GM23248 (cell line): ENCODE measurements around the gene SLC24A2. TPM values are rescaled to one million over a fixed set of nuclear protein-coding genes. Genes with fewer than 3 reads are reported as not detected.
"Not testable (repeated sequence)": the region's sequence is repeated elsewhere in the genome, so short reads cannot be mapped to it uniquely, and the experiment has no call there.

ENCODE experiments used
- DNase-seq: peaks from one replicate; pipeline ENCODE4 v3.0.0-alpha.2; 2015
- H2AFZ ChIP-seq: fragments of 200-600 bp; sonication (generic); 2 replicates; pipeline ENCODE4 v1.6.1; 2016; ENCODE audit warnings: antibody characterized with exemption
- H3F3A ChIP-seq: fragments of 200-600 bp; sonication (generic); 2 replicates; pipeline ENCODE4 v1.6.1; 2016; ENCODE audit warnings: mild to moderate bottlenecking, antibody characterized with exemption, mixed run types; ENCODE audit not compliant: insufficient read depth
- H3K27ac ChIP-seq: fragments of 200-600 bp; sonication (generic); 2 replicates; pipeline ENCODE4 v1.5.1; 2016; ENCODE audit warnings: mild to moderate bottlenecking
- H3K27me3 ChIP-seq: fragments of 200-600 bp; sonication (generic); replicated peaks from 2 replicates; pipeline ENCODE4 v1.6.1; 2016; ENCODE audit warnings: mild to moderate bottlenecking; ENCODE audit not compliant: insufficient read depth
- H3K36me3 ChIP-seq: fragments of 200-600 bp; sonication (generic); 2 replicates; pipeline ENCODE4 v1.6.1; 2016; ENCODE audit warnings: low read depth, mild to moderate bottlenecking
- H3K4me1 ChIP-seq: fragments of 200-600 bp; sonication (generic); 2 replicates; pipeline ENCODE4 v1.6.1; 2016; ENCODE audit warnings: mild to moderate bottlenecking; ENCODE audit not compliant: insufficient read depth
- H3K4me2 ChIP-seq: fragments of 200-600 bp; sonication (generic); one replicate; pipeline ENCODE4 v1.6.1; 2016; ENCODE audit warnings: mild to moderate bottlenecking; ENCODE audit not compliant: unreplicated experiment
- H3K4me3 ChIP-seq: fragments of 200-600 bp; sonication (generic); 2 replicates; pipeline ENCODE4 v1.5.1; 2016; ENCODE audit warnings: mild to moderate bottlenecking
- H3K79me2 ChIP-seq: fragments of 200-600 bp; sonication (generic); 2 replicates; pipeline ENCODE4 v1.6.1; 2016; ENCODE audit warnings: mild to moderate bottlenecking; ENCODE audit not compliant: insufficient read depth
- H3K9ac ChIP-seq: fragments of 200-600 bp; sonication (generic); 2 replicates; pipeline ENCODE4 v1.6.1; 2016; ENCODE audit warnings: mild to moderate bottlenecking
- H3K9me2 ChIP-seq: fragments of 200-600 bp; sonication (generic); 2 replicates; pipeline ENCODE4 v1.6.1; 2016; ENCODE audit warnings: mixed run types, mild to moderate bottlenecking, moderate library complexity; ENCODE audit not compliant: insufficient read depth
- H3K9me3 ChIP-seq: fragments of 200-600 bp; sonication (generic); one replicate; pipeline ENCODE4 v1.6.1; 2017; ENCODE audit warnings: low read depth
- H4K20me1 ChIP-seq: fragments of 200-600 bp; sonication (generic); 2 replicates; pipeline ENCODE4 v1.6.0; 2016; ENCODE audit not compliant: insufficient read depth
- EZH2 ChIP-seq: fragments of 200-600 bp; sonication (generic); IDR thresholded peaks from 2 replicates; pipeline ENCODE4 v1.6.1; 2018; ENCODE audit warnings: antibody characterized with exemption, mild to moderate bottlenecking; ENCODE audit not compliant: insufficient read depth, poor library complexity, severe bottlenecking
- EZH2phosphoT487 ChIP-seq: fragments of 200-600 bp; sonication (generic); IDR thresholded peaks from 2 replicates; pipeline ENCODE4 v1.6.1; 2018; ENCODE audit warnings: antibody characterized with exemption, moderate library complexity, mild to moderate bottlenecking, low read depth; ENCODE audit not compliant: insufficient read depth
- WGBS, 2 experiments: methylation state at CpG; one replicate each; pipeline ENCODE4 v1.1.6; 2015 to 2017; ENCODE audit warnings: low lambda C conversion rate in 2 of 2, low coverage in 1 of 2; ENCODE audit errors: missing lambda C conversion rate in 2 of 2; 5-methylcytosine and 5-hydroxymethylcytosine counted together
- in situ Hi-C: fragments of 300-500 bp; cut with MboI; formaldehyde crosslinking; loops from 2 replicates; pipeline ENCODE4 v1.15.0; 2020
- polyA plus RNA-seq: library from polyadenylated mRNA; unstranded; fragments of >200 nt; fragmentation: Nextera tagmentation; extraction: Ambion mirVana; gene quantifications from 2 replicates; pipeline ENCODE4 v1.2.1, GENCODE V29; 2016
- total RNA-seq: library from RNA; depleted of rRNA; stranded (reverse); fragments of >200 nt; shearing (Covaris generic); gene quantifications from 2 replicates; pipeline ENCODE4 v1.2.3, GENCODE V29; 2014; rRNA removed

Gene SLC24A2
- total RNA-seq (not detected in 2 replicates), polyA plus RNA-seq (not detected in 2 replicates)

- Histone ChIP-seq H3K4me1 (no peaks in the 10 kb centered on the region), H3K9me2 (no peaks in the 10 kb centered on the region), H3K27me3 (peaks cover 27% of the 10 kb centered on the region), H2AFZ (no peak within 1 kb of the TSS), H4K20me1 (no peaks in the 10 kb centered on the region), H3K9ac (no peak within 1 kb of the TSS), H3K4me3 (no peak within 1 kb of the TSS), H3F3A (no peaks in the 10 kb centered on the region), H3K9me3 (no peaks in the 10 kb centered on the region), H3K36me3 (no peaks in the 10 kb centered on the region), H3K27ac (no peak within 1 kb of the TSS), H3K4me2 (no peak within 1 kb of the TSS), H3K79me2 (no peaks in the 10 kb centered on the region)
- WGBS, 2 experiments, result 6 to 7% methylated on average over 46 to 50 of the region's 67 CpGs
- DNase-seq, result no peak
- TF ChIP-seq EZH2 (no peak), EZH2phosphoT487 (no peak)
- in situ Hi-C loops, result no loop called here
These were observed at the start of gene SLC24A2 for GRCh38 chr9:19788614-19789271. SLC24A2 (minus strand) TSS chr9:19789037.

- in situ Hi-C loops, DNase-seq, H3K27me3 ChIP-seq, H3K4me1 ChIP-seq, H3F3A ChIP-seq, H3K79me2 ChIP-seq, H3K9me3 ChIP-seq, H3K4me3 ChIP-seq, H3K9ac ChIP-seq, H3K36me3 ChIP-seq, H2AFZ ChIP-seq, H3K4me2 ChIP-seq, H3K27ac ChIP-seq, H3K9me2 ChIP-seq, H4K20me1 ChIP-seq: not testable (repeated sequence)
- 41% methylated on average over 9 of the region's 9 CpGs for WGBS, 2 experiments
These were observed 44.5 kb upstream of the SLC24A2 start for GRCh38 chr9:19833331-19833730.

GRCh38 chr9:19830796-19831195 lies 42.0 kb upstream of the SLC24A2 start:
- Histone ChIP-seq H2AFZ (no peak overlapping the region), H3K27ac (no peak overlapping the region), H3K9ac (no peak overlapping the region), H3K36me3 (no peaks in the 10 kb centered on the region), H3K9me2 (no peaks in the 10 kb centered on the region), H3F3A (no peaks in the 10 kb centered on the region), H3K9me3 (no peaks in the 10 kb centered on the region), H3K79me2 (no peaks in the 10 kb centered on the region), H3K27me3 (no peaks in the 10 kb centered on the region), H3K4me3 (no peak overlapping the region), H3K4me1 (no peaks in the 10 kb centered on the region), H4K20me1 (no peaks in the 10 kb centered on the region), H3K4me2 (no peak overlapping the region)
- no peak for DNase-seq
- TF ChIP-seq EZH2, result no peak
- TF ChIP-seq EZH2phosphoT487, result no peak
- WGBS, 2 experiments, result 32 to 50% methylated on average over 1 of the region's 1 CpG
- in situ Hi-C loops, result no loop called here

DNA sequence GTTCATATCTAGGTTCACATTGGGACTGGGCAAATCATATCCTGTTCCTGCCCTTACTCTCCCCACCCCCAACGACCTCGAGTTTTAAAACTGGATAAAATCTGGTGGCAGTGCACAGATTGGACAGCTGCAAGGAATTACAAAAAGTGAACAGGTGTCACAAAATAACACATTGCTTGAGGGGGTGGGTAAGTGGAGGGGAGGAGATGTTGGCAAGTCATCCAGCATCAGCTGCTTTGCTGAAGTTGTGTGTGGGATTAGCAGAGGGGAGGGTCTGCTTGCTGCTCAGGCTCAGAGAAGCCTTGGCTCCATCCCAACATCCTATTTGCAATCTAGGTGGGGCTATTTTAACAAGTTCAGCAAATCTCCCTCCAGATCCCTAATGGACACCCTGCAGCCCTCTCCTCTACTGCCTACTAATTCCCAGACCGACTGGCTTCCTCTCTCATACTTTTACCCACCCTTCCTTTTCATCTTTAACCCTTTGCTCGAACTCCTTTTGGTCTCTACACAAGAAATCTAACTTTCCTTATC lies 39.8 kb upstream of the SLC24A2 start:
- Histone ChIP-seq H3K27me3 (no peaks in the 10 kb centered on the region), H3K9me3 (no peaks in the 10 kb centered on the region), H3K9ac (no peak overlapping the region), H3K9me2 (no peaks in the 10 kb centered on the region), H3K36me3 (no peaks in the 10 kb centered on the region), H2AFZ (no peak overlapping the region), H3K4me1 (no peaks in the 10 kb centered on the region), H3K27ac (no peak overlapping the region), H3K4me2 (no peak overlapping the region), H3F3A (no peaks in the 10 kb centered on the region), H4K20me1 (no peaks in the 10 kb centered on the region), H3K4me3 (no peak overlapping the region), H3K79me2 (no peaks in the 10 kb centered on the region)
- DNase-seq, result no peak
- in situ Hi-C loops, result no loop called here
- no peak for TF ChIP-seq EZH2
- TF ChIP-seq EZH2phosphoT487, result no peak
- WGBS, 2 experiments, result 9 to 12% methylated on average over 4 of the region's 4 CpGs
